NCI-H2196 (cell line): Measurements from ENCODE around the gene SRPX.

ENCODE experiments used
- DNase-seq: peaks from one replicate; lab custom pipeline; 2025; ENCODE audit not compliant: unreplicated experiment; lab: John Stamatoyannopoulos, UW

Gene SRPX

DNA sequence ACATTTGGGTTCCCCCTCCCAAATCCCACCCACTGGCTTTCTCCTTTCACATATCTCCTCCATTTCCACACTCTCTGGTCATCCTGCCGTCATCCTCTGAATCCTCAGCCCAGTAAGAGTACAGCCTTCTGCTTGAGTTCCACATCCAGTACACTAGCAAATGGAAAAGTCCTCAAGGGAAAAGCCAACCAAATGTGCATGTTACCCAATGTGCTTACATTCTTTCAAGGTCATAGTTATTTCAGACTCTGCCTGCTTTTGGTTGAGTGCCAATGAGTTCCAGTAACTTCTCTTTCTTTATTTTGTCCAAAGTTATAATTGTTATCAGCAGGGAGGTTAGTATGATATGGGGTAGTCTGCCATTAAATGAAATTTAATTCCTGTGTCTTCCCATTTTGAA lies 78.1 kb downstream of the SRPX start:
- DNase-seq: no peak

DNA sequence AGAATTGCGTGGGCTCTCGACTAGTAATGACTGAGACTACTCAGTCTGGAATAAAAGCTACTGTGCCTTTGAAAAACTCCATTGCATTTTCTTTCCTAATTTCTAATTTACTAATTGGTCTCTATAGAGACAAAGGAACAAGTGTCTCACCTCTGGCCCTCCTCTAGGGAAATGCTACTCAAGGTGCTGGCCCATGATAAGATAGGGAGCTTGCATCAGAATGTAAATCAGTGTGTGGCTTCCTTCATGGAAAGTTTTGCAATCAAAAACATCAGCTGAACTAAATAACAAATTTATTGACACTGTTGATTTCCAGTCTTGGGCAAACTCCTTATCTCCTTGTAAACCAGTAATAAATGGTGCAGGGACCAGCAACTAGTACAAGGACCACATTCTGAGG lies 81.8 kb downstream of the SRPX start:
- DNase-seq: no peak

DNA sequence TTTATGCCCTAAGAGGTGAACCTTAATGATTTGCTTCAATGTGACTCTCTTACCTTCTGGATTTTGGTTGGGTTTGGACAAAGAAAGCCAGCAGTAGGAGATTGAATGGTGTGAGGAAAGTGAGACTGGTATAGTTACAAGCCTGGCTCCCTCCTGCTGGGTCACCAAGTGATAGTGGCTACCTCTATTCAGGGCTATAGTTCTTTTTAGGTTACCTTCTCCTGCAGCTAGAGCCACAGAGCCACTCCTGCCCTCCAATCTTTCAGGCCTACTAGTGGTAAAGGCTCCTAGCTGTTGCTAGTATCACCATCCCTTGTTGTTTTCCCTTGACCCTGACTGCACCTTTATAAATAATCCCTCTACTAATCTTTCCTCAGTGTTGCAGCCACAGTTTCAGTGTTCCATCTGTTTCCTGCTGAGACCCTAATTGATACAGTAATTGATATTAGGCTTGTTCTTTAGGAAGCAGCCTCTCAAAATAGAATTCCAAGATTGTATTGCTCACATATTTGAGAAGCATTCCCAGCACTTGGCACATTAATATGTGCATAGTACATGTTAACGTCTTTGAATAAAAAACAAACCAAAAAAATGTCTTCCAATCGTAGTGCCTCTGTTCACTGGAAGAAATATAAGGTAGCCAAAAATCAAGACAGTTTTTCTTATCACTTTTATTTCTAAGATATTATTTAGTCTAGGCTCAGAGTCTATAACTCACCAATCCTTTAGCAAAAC lies 82.3 kb downstream of the SRPX start:
- no peak for DNase-seq

DNA sequence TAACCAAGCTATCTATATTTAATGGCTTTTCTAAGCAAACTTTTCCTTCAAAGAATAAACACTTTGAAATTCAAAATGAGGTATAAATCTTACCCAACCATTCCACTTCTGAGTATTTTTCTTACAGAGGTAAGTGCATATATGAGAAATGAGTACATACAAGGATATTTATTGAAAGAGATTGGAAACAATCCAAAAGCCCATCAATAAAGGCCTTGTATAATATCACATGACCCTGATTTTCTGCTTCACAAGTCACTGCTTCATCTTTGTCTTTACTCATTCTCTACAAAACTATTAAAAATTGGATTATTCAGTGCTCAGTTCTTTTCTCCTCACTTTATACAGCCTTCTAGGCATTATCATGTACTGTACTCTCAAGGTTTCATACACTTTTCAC lies 91.3 kb downstream of the SRPX start:
- no peak for DNase-seq

DNA sequence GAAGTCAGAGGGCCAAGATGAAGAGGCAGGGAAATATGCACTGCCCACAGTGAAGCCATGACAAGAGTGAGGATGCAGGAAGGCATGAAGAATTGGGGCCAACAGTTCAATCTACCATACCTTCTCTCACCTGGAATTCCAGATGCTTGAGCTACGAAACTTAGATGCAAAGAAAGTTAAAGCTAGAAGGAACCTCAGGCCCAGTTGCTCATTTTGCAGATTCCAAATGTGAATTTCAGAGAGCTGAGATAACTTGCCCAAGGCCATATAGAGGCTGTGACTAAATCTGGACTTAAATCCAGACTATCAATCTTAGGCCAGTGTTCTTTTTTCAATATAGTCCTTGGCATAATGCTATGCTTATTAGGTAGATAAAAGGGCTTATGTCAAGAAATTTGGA lies 92.7 kb downstream of the SRPX start:
- no peak for DNase-seq

DNA sequence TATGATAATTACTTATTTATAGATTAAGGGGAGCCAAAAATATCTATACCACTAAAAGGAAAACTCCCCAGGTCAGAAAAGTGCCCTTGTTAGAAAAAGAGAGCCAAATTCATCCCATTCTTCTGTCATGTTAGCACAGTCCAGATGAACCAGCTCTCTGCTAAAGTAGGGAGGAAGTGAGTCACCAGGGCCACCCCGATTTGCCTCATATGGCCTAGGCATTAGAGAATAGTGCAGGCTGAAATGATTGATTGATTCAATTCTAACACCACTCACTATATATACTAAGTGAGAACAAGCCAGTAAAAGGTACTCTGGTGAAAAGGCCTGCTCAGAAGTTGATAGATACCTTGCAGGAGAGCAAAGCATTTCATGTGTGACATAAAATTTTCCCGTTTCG lies 94.5 kb downstream of the SRPX start:
- DNase-seq: no peak

DNA sequence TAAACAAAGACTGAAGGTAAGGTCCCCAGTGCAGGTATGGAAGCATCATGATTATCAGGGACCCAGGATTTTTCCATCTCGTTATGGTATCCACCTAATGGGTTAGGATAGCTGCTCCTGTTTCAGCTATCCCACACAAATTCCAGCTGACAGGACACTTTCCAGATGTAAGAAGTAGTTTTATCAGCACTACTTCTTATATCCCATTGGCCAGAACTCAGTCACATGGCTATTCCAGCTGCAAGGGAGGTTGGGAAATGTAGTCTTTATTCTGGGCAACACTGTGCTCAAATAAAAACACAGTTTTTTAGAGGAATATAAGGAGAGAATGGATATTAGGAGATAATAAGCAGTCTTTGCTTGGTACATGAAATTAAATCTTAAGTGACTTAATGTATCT lies 96.7 kb downstream of the SRPX start:
- DNase-seq: no peak

DNA sequence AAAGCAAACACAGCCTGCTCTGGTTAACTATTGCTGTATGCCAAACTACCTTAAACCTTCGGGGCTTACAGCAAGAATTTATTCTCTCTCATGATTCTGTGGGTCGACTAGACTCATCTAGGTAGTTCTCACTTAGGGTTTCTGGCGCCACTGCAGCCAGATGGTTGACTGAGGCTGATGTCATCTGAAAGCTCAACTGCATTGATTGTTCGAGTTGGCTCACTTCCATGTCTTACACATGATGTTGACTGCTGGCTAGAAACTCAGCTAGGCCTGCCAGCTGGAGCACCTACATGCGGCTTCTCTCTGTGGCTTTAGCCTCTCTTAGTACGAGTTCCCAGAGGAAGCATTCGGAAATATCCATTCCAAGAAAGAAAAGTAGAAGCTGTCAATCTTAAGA lies 103.2 kb downstream of the SRPX start:
- peak; percentile 41 for DNase-seq

DNA sequence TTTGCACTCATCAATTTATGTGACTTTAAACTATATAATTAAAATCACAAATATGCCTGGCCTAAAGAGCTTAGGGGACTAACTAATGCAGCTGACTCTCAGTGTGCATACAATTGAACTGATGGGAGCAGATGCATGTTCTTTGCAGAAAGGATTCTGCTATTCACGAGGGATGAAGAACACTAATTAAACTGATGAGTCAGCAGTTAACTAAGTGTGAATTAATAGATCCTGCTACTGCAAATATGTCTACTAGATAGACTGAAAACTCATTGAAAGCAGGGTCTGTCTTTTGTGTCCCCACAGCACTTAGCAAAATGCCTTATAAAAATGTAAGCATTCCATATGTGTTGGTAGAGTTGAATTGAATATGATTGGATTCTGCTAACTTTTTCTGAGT lies 104.0 kb downstream of the SRPX start:
- DNase-seq: no peak

DNA sequence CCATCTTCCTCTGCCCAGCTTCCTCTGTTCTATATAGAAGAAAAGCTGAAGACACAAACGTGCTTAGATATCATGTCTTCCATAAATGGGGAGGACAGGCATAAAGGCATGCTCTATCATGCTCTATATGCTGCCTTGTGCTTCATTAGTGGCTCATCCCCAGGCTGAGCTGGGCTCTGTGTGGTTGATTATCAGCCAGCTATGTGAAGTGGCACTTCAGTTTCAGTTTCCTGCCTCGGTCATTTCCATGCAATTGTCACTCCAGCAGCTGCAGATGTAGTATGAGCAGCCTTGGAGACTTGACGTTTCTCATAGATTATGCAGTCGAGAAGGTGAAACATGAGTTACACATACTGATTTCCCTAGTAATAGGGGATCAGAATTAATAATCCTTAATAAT lies 108.1 kb downstream of the SRPX start:
- peak; percentile 40 for DNase-seq

DNA sequence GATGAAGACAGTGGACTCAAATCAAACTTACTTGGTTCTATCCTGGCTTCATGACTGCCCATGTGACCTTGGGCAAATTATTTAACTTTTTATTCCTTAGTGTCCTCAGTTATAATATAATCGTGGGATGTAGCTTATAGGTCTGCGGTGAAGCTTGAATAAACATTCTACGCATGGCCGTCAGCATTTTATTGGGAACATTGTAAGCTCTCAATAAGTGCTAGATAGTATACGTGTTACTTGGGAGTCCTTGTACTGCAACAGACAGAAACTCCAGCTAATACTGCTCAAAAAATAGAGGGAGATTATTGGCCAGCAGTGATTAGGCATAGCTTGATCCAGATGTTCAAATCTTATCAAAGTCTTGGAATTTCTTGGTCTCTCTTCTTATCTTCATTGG lies 109.5 kb downstream of the SRPX start:
- DNase-seq: no peak

DNA sequence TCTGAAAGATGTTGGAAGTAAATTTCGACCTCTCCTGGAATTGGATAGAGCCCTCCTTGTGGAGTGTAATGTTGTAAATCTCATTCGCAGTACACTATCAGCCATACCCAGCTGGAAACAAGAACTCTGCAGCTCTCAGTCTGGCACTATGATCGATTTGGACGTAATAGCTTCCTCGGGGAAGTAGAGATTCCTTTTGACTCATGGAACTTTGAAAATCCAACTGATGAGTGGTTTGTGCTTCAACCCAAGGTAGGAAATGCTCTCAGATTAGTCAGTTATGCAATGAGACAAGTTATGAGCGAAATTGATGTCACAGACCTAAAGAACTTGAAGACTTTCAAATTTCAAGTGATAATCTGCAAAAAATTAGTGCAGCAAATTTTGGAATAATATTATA lies 110.4 kb downstream of the SRPX start:
- DNase-seq: no peak

DNA sequence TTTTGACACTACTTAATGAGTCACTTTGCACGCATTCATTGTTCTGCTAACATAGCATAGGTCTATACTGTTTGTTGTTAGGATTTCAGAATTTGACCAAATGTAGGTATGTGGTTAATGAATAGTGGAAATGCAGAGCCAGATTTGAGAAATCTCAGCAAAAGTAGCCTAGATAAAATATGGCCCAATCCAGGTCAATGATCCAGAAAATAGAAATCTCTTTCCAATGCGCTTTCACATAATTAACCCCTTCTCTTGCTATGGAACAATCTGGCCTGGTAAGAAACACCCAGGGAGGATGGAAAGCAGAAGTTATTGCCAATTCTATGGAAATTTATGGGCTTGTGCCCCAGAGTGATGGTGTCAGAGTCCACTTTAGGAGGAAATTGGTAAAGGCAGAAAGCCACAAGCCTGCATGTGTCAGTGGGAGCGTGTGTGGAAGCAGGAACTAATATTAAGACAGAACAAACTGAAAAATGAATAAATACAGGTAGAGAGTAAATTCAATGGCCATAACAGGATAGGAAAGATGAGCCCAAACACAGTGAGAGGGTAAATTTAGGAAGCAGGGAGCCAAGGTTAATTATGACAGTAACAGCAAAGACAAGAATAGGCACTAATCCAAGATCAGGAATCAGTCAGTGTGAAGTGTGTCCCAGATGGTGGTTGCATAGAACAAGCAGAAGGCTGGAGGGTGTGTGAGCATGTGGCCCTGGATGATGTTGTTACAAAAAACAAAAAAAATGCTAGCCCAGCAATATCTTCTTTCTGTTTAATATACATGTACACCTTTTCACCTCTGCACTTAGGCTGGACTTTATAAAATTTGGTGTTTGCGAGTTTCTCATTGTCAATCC lies 111.4 kb downstream of the SRPX start:
- no peak for DNase-seq

DNA sequence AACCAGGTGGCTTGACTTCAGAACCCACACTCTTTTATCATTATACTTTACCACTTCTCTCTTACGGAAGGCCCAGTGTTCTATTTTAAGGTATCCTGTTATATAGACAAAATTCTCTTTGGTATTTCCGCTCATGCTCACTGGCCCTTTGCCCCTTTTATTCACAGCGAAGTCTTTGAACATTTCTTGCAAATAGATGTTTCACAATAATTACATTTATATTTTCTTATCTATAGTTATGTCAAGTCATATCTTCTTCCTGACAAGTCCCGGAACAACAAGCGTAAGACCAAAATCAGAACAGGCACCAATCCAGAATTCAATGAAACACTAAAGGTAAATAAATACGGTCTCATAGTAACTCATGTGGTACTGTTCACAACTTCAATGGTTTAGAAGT lies 112.3 kb downstream of the SRPX start:
- DNase-seq: no peak

DNA sequence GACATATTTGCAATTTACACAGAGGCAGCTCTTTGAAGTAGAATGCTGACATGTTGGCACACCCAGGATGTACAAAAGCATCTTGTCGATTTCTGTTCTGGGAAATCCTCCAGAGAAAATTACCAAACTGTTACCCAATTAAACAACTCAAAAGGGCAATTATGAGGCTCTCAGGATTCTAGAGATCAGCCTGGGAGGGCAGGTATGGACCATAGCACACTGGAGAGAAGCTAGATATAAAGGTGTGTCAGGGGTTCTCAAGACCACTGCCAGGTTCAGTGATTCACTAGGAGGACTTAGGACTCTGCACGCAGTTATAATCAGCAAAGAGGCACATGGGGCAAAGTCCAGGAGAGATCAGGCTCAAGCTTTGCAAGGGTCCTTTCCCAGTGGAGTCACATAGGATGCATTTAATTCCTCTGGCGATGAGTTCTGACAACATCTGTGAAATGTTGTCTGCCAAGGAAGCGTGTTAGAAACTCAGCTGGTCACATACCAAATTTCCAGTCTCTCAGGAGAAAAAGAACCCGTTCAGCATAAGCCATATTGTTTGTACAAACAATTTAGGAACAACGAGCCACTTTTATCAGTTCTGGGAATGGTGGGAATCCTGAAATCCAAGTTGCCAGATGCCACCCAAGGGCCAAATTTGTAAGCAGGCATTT lies 113.5 kb downstream of the SRPX start:
- no peak for DNase-seq

DNA sequence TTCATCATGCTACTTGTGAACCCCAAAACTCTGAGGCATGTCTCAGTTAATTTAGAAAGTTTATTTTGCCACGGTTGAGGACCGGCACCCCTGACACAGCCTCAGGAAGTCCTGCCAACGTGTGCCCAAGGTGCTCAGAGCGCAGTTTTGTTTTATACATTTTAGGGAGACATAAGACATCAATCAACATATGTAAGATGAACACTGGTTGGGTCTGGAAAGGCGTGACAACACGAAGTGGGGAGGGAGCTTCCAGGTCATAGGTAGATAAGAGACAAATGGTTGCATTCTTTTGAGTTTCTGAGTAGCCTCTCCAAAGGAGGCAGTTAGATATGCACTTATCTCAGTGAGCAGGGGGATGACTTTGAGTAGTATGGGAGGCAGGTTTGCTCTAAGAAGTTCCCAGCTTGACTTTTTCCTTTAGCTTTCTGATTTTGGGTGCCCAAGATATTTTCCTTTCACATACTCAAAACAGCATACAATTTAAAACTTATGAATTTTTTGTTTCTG lies 115.4 kb downstream of the SRPX start:
- no peak for DNase-seq

DNA sequence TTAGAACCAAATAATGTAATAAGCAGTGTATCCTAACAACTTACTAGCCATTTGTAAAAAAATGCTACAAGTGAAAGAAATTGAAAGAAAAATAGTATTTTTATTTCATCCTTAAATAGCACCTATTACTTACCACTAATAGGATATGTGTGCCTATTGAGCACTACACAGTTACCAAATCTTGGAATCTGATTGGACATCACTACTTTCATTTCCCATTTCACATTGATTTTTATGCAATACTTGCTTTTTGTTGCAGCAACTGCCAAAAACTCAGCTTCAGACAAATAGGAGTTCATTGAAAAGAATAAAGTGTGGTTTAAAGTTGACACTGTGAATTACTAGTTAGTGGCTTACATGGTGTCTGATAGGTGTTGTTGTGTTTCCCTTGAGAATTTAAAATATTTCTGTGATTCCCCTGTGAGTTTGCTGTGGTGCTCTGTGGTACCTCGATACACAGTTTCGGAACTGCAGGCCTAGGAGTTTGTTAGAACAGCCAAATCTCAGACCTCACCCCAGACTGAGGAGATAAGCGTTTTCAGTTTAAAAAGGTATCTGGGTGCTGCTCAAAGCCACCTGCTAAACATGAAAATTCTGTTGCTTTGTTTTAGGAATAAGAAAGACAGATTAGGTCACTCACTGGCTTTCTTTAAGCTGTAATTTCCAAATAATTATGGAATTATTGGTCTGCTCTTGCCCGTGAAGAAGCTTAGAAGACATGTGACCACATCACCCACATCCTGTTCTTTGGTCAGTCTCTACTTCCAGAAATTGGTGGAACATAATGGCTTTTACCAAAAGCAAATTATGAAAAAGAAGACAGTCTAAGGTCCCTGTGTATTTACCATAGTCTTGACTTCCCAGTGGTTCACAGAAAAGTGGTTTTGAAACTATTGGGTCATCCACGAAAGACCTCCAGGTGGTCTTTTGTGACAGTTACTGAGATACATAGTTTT lies 116.5 kb downstream of the SRPX start:
- no peak for DNase-seq

DNA sequence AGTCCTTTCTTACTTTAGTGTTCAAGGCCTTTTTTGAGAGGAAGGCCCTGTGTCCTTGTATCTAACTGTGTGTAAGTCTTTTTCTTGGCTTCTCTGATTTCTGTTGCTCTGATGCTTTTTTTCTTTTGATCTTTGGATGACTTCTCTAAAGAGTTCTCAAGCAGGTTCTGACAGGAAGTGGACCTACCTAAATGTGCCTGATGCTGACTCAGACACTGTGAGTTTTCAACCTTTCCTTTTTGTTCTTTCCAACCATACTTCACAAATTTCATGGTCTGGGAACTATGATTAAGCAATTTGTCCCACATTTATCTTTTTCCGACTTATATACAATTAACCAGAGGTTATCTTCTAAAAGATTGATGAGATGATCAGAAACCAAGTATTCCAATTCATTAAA lies 117.8 kb downstream of the SRPX start:
- DNase-seq: no peak

DNA sequence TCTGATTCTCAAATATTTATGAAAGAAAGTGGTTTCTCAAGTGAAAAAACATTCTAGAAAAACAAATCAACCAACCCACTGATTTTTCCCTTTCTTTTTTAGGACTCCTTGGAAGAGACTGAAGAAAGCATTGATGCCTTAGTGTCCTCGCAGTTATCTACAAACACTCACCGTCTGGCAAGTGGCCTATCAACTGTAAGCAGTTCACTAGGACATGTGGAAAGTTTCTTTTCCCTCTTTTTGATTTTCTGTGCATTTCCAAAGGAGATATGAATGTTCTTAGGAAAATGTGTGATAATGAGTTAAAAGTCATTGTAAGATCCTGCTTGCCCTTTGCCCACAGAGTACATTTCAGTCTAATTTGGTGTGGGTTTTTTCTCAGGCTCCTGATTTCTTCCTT lies 118.4 kb downstream of the SRPX start:
- no peak for DNase-seq

DNA sequence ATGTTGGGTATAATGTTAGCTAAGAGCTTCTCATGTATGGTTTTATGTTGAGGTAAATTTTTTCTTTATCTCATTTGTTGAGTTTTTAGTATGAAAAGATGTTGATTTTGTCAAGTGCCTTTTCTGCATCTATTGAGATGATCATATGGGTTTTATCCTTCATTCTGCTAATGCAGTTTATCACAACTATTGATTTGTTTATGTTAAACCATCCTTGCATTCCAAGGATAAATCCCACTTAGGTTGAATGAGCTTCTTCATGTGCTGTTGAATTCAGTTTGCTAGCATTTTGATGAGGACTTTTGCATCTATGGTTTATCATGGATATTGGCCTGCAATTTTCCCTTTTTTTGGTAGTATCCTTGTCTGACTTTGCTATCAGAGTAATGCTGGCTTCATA lies 121.0 kb downstream of the SRPX start:
- no peak for DNase-seq
